Kidney (tissue), 14 donors: Measurements from ENCODE around the gene METTL26. TPM values are rescaled to one million over a fixed set of nuclear protein-coding genes. Genes with fewer than 3 reads are reported as not detected.

Experiments used
- DNase-seq, 5 donors: peaks; one replicate each; pipeline ENCODE4 v3.0.0-alpha.2; 2013 to 2020
- FAIRE-seq: peaks from 2 replicates; lab custom pipeline; 2012; peaks lifted over from hg19 to GRCh38; lab: Jason Lieb, UNC
- H3K27ac ChIP-seq, 2 donors: one replicate each; pipeline ENCODE4 v1.7.0; 2013; ENCODE audit warnings: low read depth in 2 of 2, low read length in 2 of 2, inconsistent platforms in 1 of 2
- H3K27me3 ChIP-seq: one replicate; pipeline ENCODE4 v1.7.1; 2013; ENCODE audit warnings: low read length, inconsistent platforms; ENCODE audit not compliant: control insufficient read depth, insufficient read depth
- H3K36me3 ChIP-seq, 3 donors: one replicate each; pipeline versions ENCODE4 v1.7.0 to v1.7.1; 2013; ENCODE audit warnings: low read length in 3 of 3, control low read depth in 1 of 3, inconsistent platforms in 1 of 3; ENCODE audit not compliant: insufficient read depth in 3 of 3, control insufficient read depth in 2 of 3
- H3K4me1 ChIP-seq, 3 donors: one replicate each; pipeline versions ENCODE4 v1.7.0 to v1.7.1; 2013; ENCODE audit warnings: low read length in 3 of 3, inconsistent platforms in 1 of 3, low read depth in 1 of 3; ENCODE audit not compliant: control insufficient read depth in 2 of 3, insufficient read depth in 2 of 3
- H3K4me3 ChIP-seq, 3 donors: one replicate each; pipeline versions ENCODE4 v1.7.0 to v1.8.1; 2013; ENCODE audit warnings: low read length in 3 of 3, control low read depth in 1 of 3, inconsistent platforms in 1 of 3
- H3K9ac ChIP-seq, 3 donors: one replicate each; pipeline versions ENCODE4 v1.7.0 to v1.7.1; 2013; ENCODE audit warnings: low read length in 3 of 3, control low read depth in 1 of 3, inconsistent platforms in 1 of 3
- H3K9me3 ChIP-seq, 3 donors: one replicate each; pipeline versions ENCODE4 v1.7.0 to v1.7.1; 2013; ENCODE audit warnings: low read length in 3 of 3, control low read depth in 1 of 3, inconsistent platforms in 1 of 3; ENCODE audit not compliant: control insufficient read depth in 2 of 3, insufficient read depth in 1 of 3
- intact Hi-C: fragments of 100-400 bp; cut with DNase I; formaldehyde crosslinking; loops from one replicate; pipeline ENCODE4 v1.11.1; 2022
- polyA plus RNA-seq: library from polyadenylated mRNA; stranded (reverse); fragments of 350-450 nt; fragmentation: Illumina TruSeq; extraction: RNeasy Lipid Tissue Mini Kit (QIAGEN cat#74804); gene quantifications from one replicate; pipeline ENCODE4 v1.2.3, GENCODE V29; 2014; ENCODE audit warnings: low read depth, low replicate concordance; ENCODE audit not compliant: insufficient read depth
- total RNA-seq: library from RNA; stranded (reverse); fragmentation: NEBNext Ultra II Directional; extraction: Animal tissue kit (Norgen Biotek cat#: 25700); gene quantifications from one replicate; pipeline ENCODE4 v1.2.1, GENCODE V29; 2021
- TF ChIP-seq, protein P1 (sequence below): IDR thresholded peaks from 3 replicates; pipeline ENCODE4 v1.5.1; 2012; ENCODE audit warnings: mild to moderate bottlenecking, moderate library complexity, borderline replicate concordance; ENCODE audit not compliant: insufficient read depth; ENCODE audit errors: extremely low read depth
- donor health status: control.
- donor health status: control.
- donor health status: control.
- donor health status: control.
- donor health status: control.
- donor health status: DM: yes; HTN: yes; CAD: no.
- donor health status: Normal renal cell carcinoma (clear cell type).

METTL26 gene
- total and polyA plus RNA-seq, 2 donors from 2014 or later = 44.2 to 183 TPM

DNA sequence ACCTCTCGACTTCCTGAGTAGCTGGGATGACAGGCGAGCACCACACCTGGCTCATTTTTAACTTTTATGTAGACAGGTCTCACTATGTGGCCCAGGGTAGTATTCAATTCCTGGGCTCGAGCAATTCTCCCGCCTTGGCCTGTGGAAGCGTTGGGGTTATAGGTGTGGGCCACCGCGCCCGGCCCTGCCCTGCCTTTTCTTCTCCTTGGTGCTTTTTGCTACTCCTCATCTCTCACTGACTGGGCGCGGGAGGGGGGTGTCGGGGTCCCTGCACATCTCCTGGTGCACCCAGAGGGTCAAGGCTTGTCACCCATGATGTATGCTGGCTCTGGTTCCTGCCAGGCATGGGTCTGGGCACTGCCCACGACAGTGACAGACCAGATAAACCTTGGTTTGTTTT lies 8.5 kb upstream of the METTL26 start:
- TF ChIP-seq, protein P1, sequence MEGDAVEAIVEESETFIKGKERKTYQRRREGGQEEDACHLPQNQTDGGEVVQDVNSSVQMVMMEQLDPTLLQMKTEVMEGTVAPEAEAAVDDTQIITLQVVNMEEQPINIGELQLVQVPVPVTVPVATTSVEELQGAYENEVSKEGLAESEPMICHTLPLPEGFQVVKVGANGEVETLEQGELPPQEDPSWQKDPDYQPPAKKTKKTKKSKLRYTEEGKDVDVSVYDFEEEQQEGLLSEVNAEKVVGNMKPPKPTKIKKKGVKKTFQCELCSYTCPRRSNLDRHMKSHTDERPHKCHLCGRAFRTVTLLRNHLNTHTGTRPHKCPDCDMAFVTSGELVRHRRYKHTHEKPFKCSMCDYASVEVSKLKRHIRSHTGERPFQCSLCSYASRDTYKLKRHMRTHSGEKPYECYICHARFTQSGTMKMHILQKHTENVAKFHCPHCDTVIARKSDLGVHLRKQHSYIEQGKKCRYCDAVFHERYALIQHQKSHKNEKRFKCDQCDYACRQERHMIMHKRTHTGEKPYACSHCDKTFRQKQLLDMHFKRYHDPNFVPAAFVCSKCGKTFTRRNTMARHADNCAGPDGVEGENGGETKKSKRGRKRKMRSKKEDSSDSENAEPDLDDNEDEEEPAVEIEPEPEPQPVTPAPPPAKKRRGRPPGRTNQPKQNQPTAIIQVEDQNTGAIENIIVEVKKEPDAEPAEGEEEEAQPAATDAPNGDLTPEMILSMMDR = no peak
- H3K4me3 ChIP-seq = peak overlapping the region in 1 of 3 donors; percentile 77
- no peaks in the 10 kb centered on the region for H3K27me3 ChIP-seq
- H3K9ac ChIP-seq = no peak overlapping the region
- FAIRE-seq = no peak
- DNase-seq = no peak
- peaks cover 0 to 36% (median 12%) of the 10 kb centered on the region in 3 donors for H3K4me1 ChIP-seq
- no peak overlapping the region for H3K27ac ChIP-seq
- no peaks in the 10 kb centered on the region for H3K36me3 ChIP-seq
- intact Hi-C loops = no loop called here
- no peaks in the 10 kb centered on the region for H3K9me3 ChIP-seq

DNA sequence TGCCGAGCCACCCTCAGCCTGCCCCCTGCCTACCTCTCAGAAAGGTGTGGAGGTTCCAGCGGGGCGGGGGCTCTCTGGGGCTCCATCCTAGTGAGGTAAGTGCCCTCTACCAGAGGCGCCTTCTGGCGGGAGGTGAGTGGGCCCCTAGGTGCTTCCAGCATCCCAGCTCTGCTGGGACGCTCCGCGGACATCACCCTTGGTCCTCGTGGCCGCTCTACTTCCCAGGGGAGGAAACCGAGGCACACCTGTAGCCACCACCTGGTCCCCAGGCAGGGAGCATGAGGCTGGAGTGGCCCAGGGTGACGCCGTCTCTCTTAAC lies 6.9 kb upstream of the METTL26 start:
- H3K36me3 ChIP-seq = no peaks in the 10 kb centered on the region
- peak overlapping the region in 2 of 3 donors; percentile 76 to 77 for H3K4me3 ChIP-seq
- DNase-seq = no peak
- H3K9me3 ChIP-seq = no peaks in the 10 kb centered on the region
- peak overlapping the region; percentile 79 to 86 for H3K27ac ChIP-seq
- H3K9ac ChIP-seq = peak overlapping the region in 2 of 3 donors; percentile 55 to 69
- intact Hi-C loops = no loop called here
- TF ChIP-seq, protein P1 = no peak
- H3K4me1 ChIP-seq = peaks cover 0 to 35% (median 12%) of the 10 kb centered on the region in 3 donors
- no peak for FAIRE-seq
- H3K27me3 ChIP-seq = no peaks in the 10 kb centered on the region

DNA sequence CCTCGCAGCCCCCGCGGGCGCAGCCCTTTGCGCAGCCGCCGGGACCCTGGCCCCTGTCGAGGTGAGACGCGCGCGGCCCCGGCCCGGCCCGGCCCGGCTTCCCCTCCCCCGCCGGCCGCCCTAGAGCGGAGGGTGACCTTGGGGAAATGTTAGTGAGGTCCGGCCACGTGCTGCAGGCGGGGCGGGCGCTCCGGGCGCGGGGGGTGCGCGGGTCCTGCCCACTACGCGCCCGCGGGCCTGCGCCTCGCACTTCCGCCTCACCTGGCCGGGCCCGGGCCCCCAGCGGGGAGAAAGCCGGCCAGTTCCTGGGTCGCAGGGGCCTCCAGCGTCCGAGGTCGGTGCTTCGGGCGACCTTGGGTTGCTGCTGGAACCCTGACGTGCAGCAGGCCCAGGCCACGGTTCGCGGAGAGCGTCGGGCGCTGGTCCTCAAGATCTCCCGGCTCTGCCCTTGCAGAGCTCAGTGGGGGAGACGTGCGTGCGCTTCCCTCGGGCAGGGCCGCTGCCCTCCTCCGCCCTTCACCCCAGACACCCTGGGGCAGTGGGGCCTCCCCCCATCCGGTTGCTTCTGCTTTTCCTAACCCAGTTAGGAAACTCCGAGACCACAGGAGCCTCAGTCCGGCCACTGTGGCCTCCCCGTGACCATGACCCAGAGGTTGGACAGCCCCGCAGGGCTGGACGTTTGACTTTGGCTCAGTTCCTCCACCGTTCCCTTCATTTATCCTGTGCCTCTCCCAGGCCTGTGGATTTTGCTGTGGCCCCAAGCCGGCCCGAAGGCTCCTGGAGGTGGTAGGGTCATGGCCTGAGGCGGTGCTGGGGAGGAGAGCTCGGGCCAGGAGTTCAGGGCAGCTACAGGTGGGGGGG lies 6.3 kb upstream of the METTL26 start:
- no peak for FAIRE-seq
- peaks cover 0 to 36% (median 12%) of the 10 kb centered on the region in 3 donors for H3K4me1 ChIP-seq

More for the DNA sequence above, 6.3 kb upstream of the METTL26 start:
- intact Hi-C loops = no loop called here
- Histone ChIP-seq H3K9me3 (no peaks in the 10 kb centered on the region), H3K9ac (peak overlapping the region in 2 of 3 donors; percentile 55 to 69), H3K36me3 (no peaks in the 10 kb centered on the region), H3K27me3 (no peaks in the 10 kb centered on the region), H3K27ac (peak overlapping the region; percentile 80 to 86), H3K4me3 (peak overlapping the region in 2 of 3 donors; percentile 76 to 77)
- DNase-seq = peak in 1 of 5 donors; percentile 46
- TF ChIP-seq, protein P1 = no peak
